BE2C (cell line): ENCODE measurements around the gene KRT74.

Experiments used
- DNase-seq: peaks from one replicate; pipeline ENCODE4 v3.0.0-alpha.2; 2020
- H3K27me3 ChIP-seq: fragments of 250-450 bp; sonication (Bioruptor Pico); 2 replicates; pipeline ENCODE4 v1.5.1; 2020; ENCODE audit warnings: mild to moderate bottlenecking
- H3K36me3 ChIP-seq: fragments of 250-450 bp; sonication (Bioruptor Pico); 2 replicates; pipeline ENCODE4 v1.5.1; 2020; ENCODE audit warnings: mild to moderate bottlenecking
- H3K4me1 ChIP-seq: fragments of 250-450 bp; sonication (Bioruptor Pico); 2 replicates; pipeline ENCODE4 v1.5.1; 2020
- H3K4me3 ChIP-seq: 2 replicates; pipeline ENCODE4 v1.5.1; 2011; ENCODE audit warnings: low read depth, low read length
- H3K9me3 ChIP-seq: fragments of 250-450 bp; sonication (Bioruptor Pico); 2 replicates; pipeline ENCODE4 v1.5.1; 2020
- CTCF ChIP-seq: IDR thresholded peaks from 2 replicates; pipeline ENCODE4 v1.5.1; 2012; ENCODE audit warnings: mild to moderate bottlenecking, low read depth, low read length

KRT74 gene

GRCh38 chr12:52525661-52526499 is 47.8 kb downstream of the KRT74 start:
- no peak for DNase-seq
- TF ChIP-seq CTCF, result no peak
- H3K4me1 ChIP-seq, result no peaks in the 10 kb centered on the region

GRCh38 chr12:52524898-52525591 is 48.6 kb downstream of the KRT74 start:
- DNase-seq, result no peak
- Histone ChIP-seq H3K27me3 (peaks cover 30% of the 10 kb centered on the region), H3K4me3 (no peak overlapping the region), H3K9me3 (no peaks in the 10 kb centered on the region), H3K4me1 (no peaks in the 10 kb centered on the region), H3K36me3 (no peaks in the 10 kb centered on the region)
- no peak for TF ChIP-seq CTCF

More at GRCh38 chr12:52525661-52526499, 47.8 kb downstream of the KRT74 start:
- Histone ChIP-seq H3K36me3 (no peaks in the 10 kb centered on the region), H3K4me3 (no peak overlapping the region), H3K27me3 (peaks cover 23% of the 10 kb centered on the region), H3K9me3 (no peaks in the 10 kb centered on the region)

GRCh38 chr12:52524241-52524897 is 49.3 kb downstream of the KRT74 start:
- H3K27me3 ChIP-seq, result peaks cover 31% of the 10 kb centered on the region
- H3K4me3 ChIP-seq, result no peak overlapping the region
- no peaks in the 10 kb centered on the region for H3K9me3 ChIP-seq
- TF ChIP-seq CTCF, result no peak
- no peaks in the 10 kb centered on the region for H3K36me3 ChIP-seq
- H3K4me1 ChIP-seq, result no peaks in the 10 kb centered on the region
- DNase-seq, result no peak

- Histone ChIP-seq H3K9me3 (no peaks in the 10 kb centered on the region), H3K4me3 (no peak overlapping the region), H3K4me1 (no peaks in the 10 kb centered on the region), H3K36me3 (no peaks in the 10 kb centered on the region), H3K27me3 (peaks cover 34% of the 10 kb centered on the region)
- no peak for DNase-seq
- TF ChIP-seq CTCF, result no peak
These were observed 49.8 kb downstream of the KRT74 start for GRCh38 chr12:52523824-52524223.

GRCh38 chr12:52522346-52523011 is 51.2 kb downstream of the KRT74 start:
- DNase-seq, result no peak
- no peak overlapping the region for H3K4me3 ChIP-seq
- H3K9me3 ChIP-seq, result no peaks in the 10 kb centered on the region
- H3K4me1 ChIP-seq, result no peaks in the 10 kb centered on the region
- no peak for TF ChIP-seq CTCF
- H3K27me3 ChIP-seq, result peaks cover 36% of the 10 kb centered on the region
- H3K36me3 ChIP-seq, result no peaks in the 10 kb centered on the region
